ENCODE results near the gene WFDC5. TPM values are rescaled to one million over a fixed set of nuclear protein-coding genes. Genes with fewer than 3 reads are reported as not detected.

The WFDC5 gene
- total and polyA plus RNA-seq, 3 experiments from 2014 or later, result not detected

DNA sequence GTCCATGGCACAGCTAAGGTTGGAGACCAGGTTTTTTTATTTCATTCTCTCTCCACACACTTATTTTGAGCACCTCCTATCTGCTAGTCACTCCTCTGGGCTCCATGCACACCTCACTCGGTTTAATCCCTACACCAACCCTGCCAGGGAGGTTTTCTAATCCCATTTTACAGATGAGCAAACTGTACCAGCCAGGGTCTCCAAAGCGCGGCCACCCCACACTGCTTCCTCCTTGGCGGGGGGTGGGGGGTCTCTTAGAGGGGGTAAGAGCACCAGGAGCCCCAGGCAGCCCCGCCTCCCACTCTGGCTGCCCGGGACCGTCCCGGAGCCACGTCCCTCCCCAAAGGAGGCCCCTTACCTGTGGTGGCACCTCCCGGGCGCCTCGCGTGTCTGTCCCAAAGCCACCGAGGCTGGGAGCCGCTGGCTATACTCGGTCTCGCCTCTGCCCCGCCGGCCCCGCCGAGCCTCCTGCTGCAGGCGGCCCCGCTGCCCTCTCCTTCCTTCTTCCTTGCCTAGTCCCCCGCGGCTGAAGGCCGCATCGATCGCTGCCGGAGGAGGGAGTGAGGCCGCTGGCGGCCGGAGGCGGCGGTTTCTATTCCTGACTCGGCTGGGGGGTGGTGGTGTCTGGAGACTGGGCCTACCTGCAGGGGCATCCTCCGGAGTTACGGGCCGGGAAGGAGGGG, 14.3 kb downstream of the WFDC5 start, which contains the start of gene KCNS1:
TSS of gene KCNS1 (minus strand) at position 565 of the 683 bp plus-strand sequence. CDS start 1,891 bp downstream, outside the sequence.
- Mint-ChIP-seq H3K27me3 (peaks cover 38 to 60% of the 10 kb centered on the region in 2 donors), H3K9me3 (no peaks in the 10 kb centered on the region), H3K36me3 (peaks cover 0 to 4% (median 0%) of the 10 kb centered on the region in 3 donors), H3K4me1 (peaks cover 12 to 25% (median 12%) of the 10 kb centered on the region in 3 donors), H3K4me3 (peak within 1 kb of the TSS in 2 of 7 donors; percentile 10 to 29), H3K27ac (no peak within 1 kb of the TSS)
- no peaks in the 10 kb centered on the region for H3K9me3 ChIP-seq (ENCODE audit: low read length)
- DNase-seq, result no peak
- H3K4me3 ChIP-seq (ENCODE audit: low read length), result no peak within 1 kb of the TSS
- ChIA-PET POLR2A (no interaction called here), CTCF (interaction anchor here (1.1 to 7.7 kb wide), 3 partner anchors 11 to 140 kb away, joined by 3 to 65 read pairs (median 4); partner anchors contain the start of gene TOMM34)
- peaks cover 35% of the 10 kb centered on the region for H3K27me3 ChIP-seq (ENCODE audit: insufficient read depth, low read length, poor library complexity, severe bottlenecking)
- no peak within 1 kb of the TSS for H3K27ac ChIP-seq (ENCODE audit: low read depth, low read length)
- H3K36me3 ChIP-seq (ENCODE audit: insufficient read depth, low read length), result no peaks in the 10 kb centered on the region
- peaks cover 3% of the 10 kb centered on the region for H3K4me1 ChIP-seq (ENCODE audit: insufficient read depth, low read length)

- peaks cover 32 to 47% of the 10 kb centered on the region in 2 donors for H3K27me3 Mint-ChIP-seq
- H3K36me3 Mint-ChIP-seq, result peaks cover 0 to 4% (median 0%) of the 10 kb centered on the region in 3 donors
- CTCF ChIA-PET, result interaction anchor here (1.4 to 7.7 kb wide), 5 partner anchors 8 to 87 kb away, joined by 3 to 65 read pairs (median 26); no protein-coding TSS in a partner anchor
These were observed 16.7 kb downstream of the WFDC5 start for GRCh38 chr20:45098103-45098773.

DNA sequence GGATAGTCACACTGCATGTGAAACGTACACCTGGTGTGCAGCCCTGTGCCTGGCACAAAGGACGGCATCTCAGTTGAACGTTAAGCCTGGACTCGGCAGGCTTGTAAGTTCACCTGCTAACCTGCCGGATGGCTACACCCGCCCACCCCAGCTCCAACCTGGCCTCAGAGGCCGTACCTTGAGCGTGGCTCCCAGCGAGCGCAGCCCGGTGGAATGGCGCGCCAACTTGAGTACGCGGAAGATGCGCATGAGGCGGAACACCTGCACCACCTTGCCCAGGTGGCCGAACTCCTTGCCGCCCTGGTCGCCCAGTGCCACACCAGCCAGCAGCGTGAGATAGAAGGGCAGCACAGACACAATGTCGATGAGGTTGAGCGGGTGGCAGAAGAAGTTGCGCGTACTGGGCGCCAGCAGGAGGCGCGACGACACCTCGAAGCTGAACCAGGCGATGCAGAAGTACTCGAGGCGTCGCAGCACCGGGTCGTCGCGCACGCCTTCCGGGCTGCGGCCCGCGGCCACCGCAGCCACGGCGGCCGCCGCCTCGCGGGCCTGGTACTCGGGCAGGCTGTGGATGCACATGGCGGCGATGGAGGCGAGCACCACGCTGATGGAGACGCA, 17.4 kb downstream of the WFDC5 start:
- H3K27ac Mint-ChIP-seq, result no peak overlapping the region
- CTCF ChIA-PET, result interaction anchor here (1.2 to 7.7 kb wide), 12 partner anchors 9 to 216 kb away, joined by 3 to 65 read pairs (median 9); partner anchors contain the start of gene TOMM34
- POLR2A ChIA-PET, result no interaction called here

More at GRCh38 chr20:45098103-45098773, 16.7 kb downstream of the WFDC5 start:
- H3K4me3 Mint-ChIP-seq, result peak overlapping the region in 4 of 7 donors; percentile 54 to 70 (median 64)
- H3K9me3 ChIP-seq (ENCODE audit: low read length), result no peaks in the 10 kb centered on the region
- peaks cover 12 to 30% (median 15%) of the 10 kb centered on the region in 3 donors for H3K4me1 Mint-ChIP-seq
- H3K4me1 ChIP-seq (ENCODE audit: insufficient read depth, low read length), result peaks cover 3% of the 10 kb centered on the region
- H3K27ac Mint-ChIP-seq, result no peak overlapping the region
- POLR2A ChIA-PET, result no interaction called here
- no peak overlapping the region for H3K27ac ChIP-seq (ENCODE audit: low read depth, low read length)
- no peaks in the 10 kb centered on the region for H3K36me3 ChIP-seq (ENCODE audit: insufficient read depth, low read length)
- H3K27me3 ChIP-seq (ENCODE audit: insufficient read depth, low read length, poor library complexity, severe bottlenecking), result peaks cover 35% of the 10 kb centered on the region
- peak in 2 of 5 donors; percentile 11 to 28 for DNase-seq
- H3K9me3 Mint-ChIP-seq, result no peaks in the 10 kb centered on the region
- H3K4me3 ChIP-seq (ENCODE audit: low read length), result no peak overlapping the region

DNA sequence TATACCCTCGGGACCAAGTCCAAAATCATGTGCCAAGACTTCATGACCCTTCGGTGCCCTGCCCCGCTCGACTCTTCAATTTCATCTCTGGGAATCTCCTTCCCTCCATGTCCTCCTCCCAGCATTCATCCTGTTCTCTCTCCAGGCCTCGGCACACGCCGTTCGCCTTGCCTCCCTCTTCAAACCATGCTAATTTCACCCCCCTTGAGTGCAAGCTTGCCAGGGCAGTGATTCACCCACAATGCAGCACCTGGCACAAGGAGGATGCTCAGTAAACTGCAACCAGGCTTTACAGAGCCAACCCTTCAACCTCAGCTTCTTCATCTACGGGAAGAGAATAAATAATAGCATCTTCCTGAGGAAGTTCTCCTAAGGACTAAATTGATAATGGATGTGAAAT, 18.2 kb downstream of the WFDC5 start:
- POLR2A ChIA-PET, result no interaction called here
- Mint-ChIP-seq H3K27me3 (peaks cover 32 to 40% of the 10 kb centered on the region in 2 donors), H3K27ac (peak overlapping the region in 1 of 8 donors; percentile 22), H3K36me3 (peaks cover 0 to 3% (median 0%) of the 10 kb centered on the region in 3 donors), H3K9me3 (no peaks in the 10 kb centered on the region), H3K4me3 (peak overlapping the region in 1 of 7 donors; percentile 15), H3K4me1 (peaks cover 12 to 30% (median 15%) of the 10 kb centered on the region in 3 donors)
- peaks cover 35% of the 10 kb centered on the region for H3K27me3 ChIP-seq (ENCODE audit: insufficient read depth, low read length, poor library complexity, severe bottlenecking)
- no peaks in the 10 kb centered on the region for H3K9me3 ChIP-seq (ENCODE audit: low read length)
- CTCF ChIA-PET, result interaction anchor here (0.9 to 7.7 kb wide), 23 partner anchors 10 to 674 kb away, joined by 3 to 65 read pairs (median 7); partner anchors contain the start of gene TOMM34
- H3K4me1 ChIP-seq (ENCODE audit: insufficient read depth, low read length), result peaks cover 3% of the 10 kb centered on the region
- H3K4me3 ChIP-seq (ENCODE audit: low read length), result no peak overlapping the region
- no peak overlapping the region for H3K27ac ChIP-seq (ENCODE audit: low read depth, low read length)
- no peaks in the 10 kb centered on the region for H3K36me3 ChIP-seq (ENCODE audit: insufficient read depth, low read length)
- DNase-seq, result no peak

More for the DNA sequence above, 17.4 kb downstream of the WFDC5 start:
- H3K4me1 Mint-ChIP-seq, result peaks cover 12 to 30% (median 15%) of the 10 kb centered on the region in 3 donors
- H3K4me3 Mint-ChIP-seq, result peak overlapping the region in 6 of 7 donors; percentile 30 to 66 (median 62)
- no peaks in the 10 kb centered on the region for H3K9me3 Mint-ChIP-seq
- no peaks in the 10 kb centered on the region for H3K9me3 ChIP-seq (ENCODE audit: low read length)
- H3K4me3 ChIP-seq (ENCODE audit: low read length), result no peak overlapping the region
- H3K36me3 Mint-ChIP-seq, result peaks cover 0 to 4% (median 0%) of the 10 kb centered on the region in 3 donors
- H3K27me3 Mint-ChIP-seq, result peaks cover 32 to 44% of the 10 kb centered on the region in 2 donors
- peaks cover 3% of the 10 kb centered on the region for H3K4me1 ChIP-seq (ENCODE audit: insufficient read depth, low read length)
- no peak overlapping the region for H3K27ac ChIP-seq (ENCODE audit: low read depth, low read length)
- no peaks in the 10 kb centered on the region for H3K36me3 ChIP-seq (ENCODE audit: insufficient read depth, low read length)
- peaks cover 35% of the 10 kb centered on the region for H3K27me3 ChIP-seq (ENCODE audit: insufficient read depth, low read length, poor library complexity, severe bottlenecking)
- peak in 2 of 5 donors; percentile 24 to 29 for DNase-seq

DNA sequence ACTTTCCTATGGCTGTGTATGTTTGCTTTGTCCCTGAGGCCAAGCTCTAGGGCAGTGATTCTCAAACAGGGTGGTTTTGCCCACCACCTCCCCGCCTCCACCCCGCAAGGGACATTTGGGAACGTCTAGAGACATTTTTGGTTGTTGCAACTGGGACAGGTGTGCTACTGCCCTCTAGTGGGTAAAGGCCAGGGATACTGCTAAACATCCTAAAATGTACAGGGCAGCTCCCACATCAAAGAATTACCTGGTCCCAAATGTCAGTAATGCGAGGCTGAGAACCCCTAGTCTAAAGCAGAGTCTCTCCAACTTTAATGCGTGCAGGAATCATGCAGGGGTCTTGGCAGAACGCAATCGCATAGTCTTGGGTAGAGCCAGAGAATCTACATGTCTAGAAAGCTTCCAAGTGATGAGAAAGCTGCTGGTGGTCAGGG, 19.2 kb downstream of the WFDC5 start:
- Mint-ChIP-seq H3K4me3 (no peak overlapping the region), H3K4me1 (peaks cover 8 to 26% (median 12%) of the 10 kb centered on the region in 3 donors), H3K9me3 (no peaks in the 10 kb centered on the region), H3K27ac (peak overlapping the region in 1 of 8 donors; percentile 63), H3K27me3 (peaks cover 28 to 33% of the 10 kb centered on the region in 2 donors), H3K36me3 (peaks cover 0 to 10% (median 4%) of the 10 kb centered on the region in 3 donors)
- Histone ChIP-seq H3K4me3 (ENCODE audit: low read length) (no peak overlapping the region), H3K36me3 (ENCODE audit: insufficient read depth, low read length) (no peaks in the 10 kb centered on the region), H3K4me1 (ENCODE audit: insufficient read depth, low read length) (peaks cover 3% of the 10 kb centered on the region), H3K9me3 (ENCODE audit: low read length) (no peaks in the 10 kb centered on the region), H3K27ac (ENCODE audit: low read depth, low read length) (no peak overlapping the region), H3K27me3 (ENCODE audit: insufficient read depth, low read length, poor library complexity, severe bottlenecking) (peaks cover 35% of the 10 kb centered on the region)
- peak; percentile 29 to 68 (median 49) for DNase-seq
- POLR2A ChIA-PET, result interaction anchor here (0.7 kb wide), 1 partner anchor 43 kb away, joined by 3 read pairs; no protein-coding TSS in a partner anchor
- CTCF ChIA-PET, result interaction anchor here (0.8 to 7.7 kb wide), 31 partner anchors 9 to 675 kb away, joined by 3 to 65 read pairs (median 5); partner anchors contain the start of gene TOMM34

DNA sequence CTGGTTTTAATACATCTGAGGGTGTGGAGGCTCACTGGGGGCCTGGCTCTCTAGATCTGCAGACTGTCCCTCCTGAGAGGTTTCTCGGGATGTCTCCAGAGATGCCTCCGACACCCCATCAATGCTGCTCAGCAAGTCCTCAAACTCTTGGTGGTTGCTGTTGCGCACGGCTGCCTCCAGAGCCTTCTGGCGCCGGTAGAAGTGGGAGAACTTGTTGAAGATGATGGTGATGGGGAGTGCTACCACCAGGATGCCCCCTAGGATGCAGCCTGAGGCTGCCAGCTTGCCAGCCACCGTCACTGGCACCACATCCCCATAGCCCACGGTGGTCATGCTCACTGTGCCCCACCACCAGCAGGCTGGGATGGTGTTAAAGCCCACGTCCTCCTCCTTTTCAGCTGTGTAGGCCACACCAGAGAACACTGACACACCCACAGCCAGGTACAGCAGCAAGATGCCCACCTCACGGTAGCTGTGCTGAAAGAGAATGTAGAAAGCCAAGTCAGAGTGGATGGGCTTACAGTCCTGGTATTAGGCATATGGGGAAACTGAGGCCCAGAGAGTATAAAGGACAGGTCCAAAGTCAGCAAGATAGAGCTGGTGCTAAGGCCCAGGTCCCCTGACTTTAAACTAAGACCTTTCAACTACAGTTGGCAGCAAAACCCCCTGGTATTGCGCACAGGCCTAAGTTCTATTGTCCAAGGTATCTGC, 20.0 kb downstream of the WFDC5 start:
- H3K4me3 ChIP-seq (ENCODE audit: low read length), result no peak overlapping the region
- H3K27ac ChIP-seq (ENCODE audit: low read depth, low read length), result no peak overlapping the region
- no peaks in the 10 kb centered on the region for H3K9me3 Mint-ChIP-seq
- ChIA-PET CTCF (interaction anchor here (0.7 to 7.7 kb wide), 21 partner anchors 8 to 676 kb away, joined by 3 to 65 read pairs (median 7); partner anchors contain the start of gene TOMM34), POLR2A (interaction anchor here (0.7 kb wide), 1 partner anchor 42 kb away, joined by 3 read pairs; no protein-coding TSS in a partner anchor)
- H3K4me3 Mint-ChIP-seq, result no peak overlapping the region
- peaks cover 0 to 16% (median 5%) of the 10 kb centered on the region in 3 donors for H3K36me3 Mint-ChIP-seq
- H3K27me3 Mint-ChIP-seq, result peaks cover 23 to 26% of the 10 kb centered on the region in 2 donors
- H3K9me3 ChIP-seq (ENCODE audit: low read length), result no peaks in the 10 kb centered on the region
- H3K36me3 ChIP-seq (ENCODE audit: insufficient read depth, low read length), result no peaks in the 10 kb centered on the region
- peaks cover 8 to 20% (median 12%) of the 10 kb centered on the region in 3 donors for H3K4me1 Mint-ChIP-seq
- H3K27me3 ChIP-seq (ENCODE audit: insufficient read depth, low read length, poor library complexity, severe bottlenecking), result peaks cover 29% of the 10 kb centered on the region
- no peak for DNase-seq
- H3K4me1 ChIP-seq (ENCODE audit: insufficient read depth, low read length), result peaks cover 3% of the 10 kb centered on the region
- peak overlapping the region in 1 of 8 donors; percentile 72 for H3K27ac Mint-ChIP-seq

DNA sequence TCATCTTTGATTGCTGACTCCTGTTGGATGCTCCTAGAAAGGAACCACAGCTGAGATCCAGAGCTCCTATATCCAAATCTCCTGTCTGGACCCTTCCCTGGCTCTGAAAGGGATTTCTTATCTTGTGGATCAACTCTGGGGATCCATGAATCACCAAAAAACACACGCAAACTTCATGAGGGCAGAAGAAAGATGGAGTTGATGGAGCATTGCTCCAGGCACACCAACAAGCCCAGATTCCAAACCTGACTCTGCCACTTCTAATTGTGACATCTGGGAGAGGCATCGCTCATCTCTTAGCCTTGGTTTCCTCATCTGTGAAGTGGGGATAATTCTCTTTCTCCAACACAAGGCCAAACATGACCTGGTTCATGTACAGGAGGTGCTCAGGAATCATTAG, 20.8 kb downstream of the WFDC5 start:
- no peak for DNase-seq
- ChIA-PET POLR2A (no interaction called here), CTCF (interaction anchor here (2.7 to 7.7 kb wide), 3 partner anchors 51 to 83 kb away, joined by 17 to 65 read pairs (median 28); no protein-coding TSS in a partner anchor)
- Histone ChIP-seq H3K4me1 (ENCODE audit: insufficient read depth, low read length) (peaks cover 3% of the 10 kb centered on the region), H3K4me3 (ENCODE audit: low read length) (no peak overlapping the region), H3K27me3 (ENCODE audit: insufficient read depth, low read length, poor library complexity, severe bottlenecking) (peaks cover 20% of the 10 kb centered on the region), H3K9me3 (ENCODE audit: low read length) (no peaks in the 10 kb centered on the region), H3K27ac (ENCODE audit: low read depth, low read length) (no peak overlapping the region), H3K36me3 (ENCODE audit: insufficient read depth, low read length) (no peaks in the 10 kb centered on the region)
- Mint-ChIP-seq H3K36me3 (peaks cover 0 to 23% (median 5%) of the 10 kb centered on the region in 3 donors), H3K27ac (peak overlapping the region in 4 of 8 donors; percentile 18 to 57 (median 27)), H3K9me3 (no peaks in the 10 kb centered on the region), H3K27me3 (peaks cover 15 to 18% of the 10 kb centered on the region in 2 donors), H3K4me3 (no peak overlapping the region), H3K4me1 (peaks cover 5 to 17% (median 12%) of the 10 kb centered on the region in 3 donors)
